Activated CD4-positive, alpha-beta T cell treated with anti-CD3 and anti-CD28 coated beads, Interleukin-10, Interleukin-2, amounts not matched to agents 100 ng/mL and 50 ng/mL, durations not matched to agents 16 hours and 8 hours (primary cell): ENCODE measurements around the gene KRT4.

Experiments
- DNase-seq: peaks from one replicate; pipeline ENCODE4 v3.0.0-alpha.2; 2020

KRT4 gene

GRCh38 chr12:52791271-52792184, 22.4 kb downstream of the KRT4 start:
- DNase-seq = no peak

- no peak for DNase-seq
Measured at GRCh38 chr12:52790427-52791270, 23.3 kb downstream of the KRT4 start.

GRCh38 chr12:52789637-52790426, 24.1 kb downstream of the KRT4 start:
- DNase-seq = no peak

GRCh38 chr12:52788876-52789636, 24.9 kb downstream of the KRT4 start:
- DNase-seq = no peak

- no peak for DNase-seq
Measured at GRCh38 chr12:52788192-52788875, 25.6 kb downstream of the KRT4 start.

GRCh38 chr12:52787324-52788191, 26.4 kb downstream of the KRT4 start:
- DNase-seq = no peak

- DNase-seq = no peak
Measured at GRCh38 chr12:52784909-52785308, 29.0 kb downstream of the KRT4 start.

- DNase-seq = no peak
Measured at GRCh38 chr12:52783563-52784316, 30.2 kb downstream of the KRT4 start.

- no peak for DNase-seq
Measured at GRCh38 chr12:52782502-52782901, 31.4 kb downstream of the KRT4 start.

- no peak for DNase-seq
Measured at GRCh38 chr12:52781399-52782082, 32.4 kb downstream of the KRT4 start.

- no peak for DNase-seq
Measured at GRCh38 chr12:52779914-52780313, 34.0 kb downstream of the KRT4 start.

- DNase-seq = no peak
Measured at GRCh38 chr12:52778833-52779232, 35.1 kb downstream of the KRT4 start.

- DNase-seq = no peak
Measured at GRCh38 chr12:52777566-52777965, 36.4 kb downstream of the KRT4 start.

- DNase-seq = no peak
Measured at GRCh38 chr12:52776913-52777395, 37.0 kb downstream of the KRT4 start, which contains the start of gene KRT76. Gene KRT76, minus strand, starts transcription at chr12:52777345. Its CDS starts 54 bp downstream, at chr12:52777291.

- no peak for DNase-seq
Measured at GRCh38 chr12:52776435-52776834, 37.5 kb downstream of the KRT4 start.

- DNase-seq = no peak
Measured at GRCh38 chr12:52774629-52775250, 39.2 kb downstream of the KRT4 start.

GRCh38 chr12:52772772-52773171, 41.1 kb downstream of the KRT4 start:
- DNase-seq = no peak

- no peak for DNase-seq
Measured at GRCh38 chr12:52772188-52772587, 41.7 kb downstream of the KRT4 start.
